ENCODE data around the gene NXPE4.

GRCh38 chr11:114522818-114523217 lies 72.8 kb downstream of the NXPE4 start:
- TF ChIP-seq POLR2A (IDR thresholded peaks at IDR 0.05) (no peak), CTCF (IDR thresholded peaks at IDR 0.05) (no peak)
